Measurements from ENCODE around the gene MTFR1L.

DNA sequence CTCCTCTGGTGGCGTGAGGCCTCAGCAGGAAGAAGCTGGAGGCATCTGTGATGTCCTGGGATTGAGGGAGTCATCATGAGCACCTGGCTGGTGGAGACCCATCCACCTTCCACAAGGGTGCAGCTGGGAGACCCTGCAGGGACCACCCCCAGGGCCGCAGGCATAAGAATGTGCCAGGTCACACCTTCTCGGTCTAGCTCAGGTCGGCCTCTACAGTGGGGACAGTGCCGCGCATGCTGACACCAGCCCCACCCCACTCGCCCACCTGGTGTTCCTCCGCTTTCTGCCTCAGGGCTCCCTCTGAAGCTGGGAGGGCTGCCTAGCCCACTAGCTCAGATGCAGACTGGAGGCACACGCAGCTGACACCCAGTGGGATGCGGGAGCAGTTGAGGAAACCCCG is 61.5 kb downstream of the MTFR1L start:
- TF ChIP-seq CTCF (conservative IDR thresholded peaks at IDR 0.05) (no peak), EZH2 (IDR thresholded peaks at IDR 0.05; ENCODE audit: low read depth) (no peak)
